OCI-LY1 (cell line): ENCODE measurements around the gene AMN.

Source experiments
- H2AFZ ChIP-seq: fragments of 200-600 bp; sonication (generic), shearing (Covaris generic); 2 replicates; pipeline ENCODE4 v1.6.0; 2014; ENCODE audit warnings: antibody characterized with exemption, mild to moderate bottlenecking, low read length
- H3F3A ChIP-seq: fragments of 200-600 bp; sonication (generic), shearing (Covaris generic); 2 replicates; pipeline ENCODE4 v1.6.0; 2014; ENCODE audit warnings: mild to moderate bottlenecking, antibody characterized with exemption, low read length, moderate library complexity; ENCODE audit not compliant: insufficient read depth
- H3K27ac ChIP-seq: fragments of 200-600 bp; sonication (generic); 2 replicates; pipeline ENCODE4 v1.5.1; 2014; ENCODE audit warnings: low read length, mixed run types, mild to moderate bottlenecking, low read depth; ENCODE audit not compliant: poor library complexity, severe bottlenecking
- H3K27me3 ChIP-seq: fragments of 200-600 bp; sonication (generic); 2 replicates; pipeline ENCODE4 v1.6.0; 2014; ENCODE audit warnings: antibody characterized with exemption, mild to moderate bottlenecking, low read length, moderate library complexity; ENCODE audit not compliant: insufficient read depth
- H3K36me3 ChIP-seq: fragments of 200-600 bp; sonication (generic); 2 replicates; pipeline ENCODE4 v1.6.1; 2014; ENCODE audit warnings: mild to moderate bottlenecking, antibody characterized with exemption, low read length, moderate library complexity, mixed read lengths; ENCODE audit not compliant: insufficient read depth
- H3K4me1 ChIP-seq: fragments of 200-600 bp; sonication (generic); 2 replicates; pipeline ENCODE4 v1.5.1; 2014; ENCODE audit warnings: mild to moderate bottlenecking, low read length, moderate library complexity; ENCODE audit not compliant: insufficient read depth, severe bottlenecking
- H3K4me2 ChIP-seq: fragments of 200-600 bp; sonication (generic), shearing (Covaris generic); 2 replicates; pipeline ENCODE4 v1.6.1; 2014; ENCODE audit warnings: low read length
- H3K4me3 ChIP-seq: fragments of 200-600 bp; sonication (generic); 2 replicates; pipeline ENCODE4 v1.5.1; 2014; ENCODE audit warnings: low read length, low read depth, mild to moderate bottlenecking, mixed read lengths; ENCODE audit not compliant: poor library complexity, severe bottlenecking
- H3K79me2 ChIP-seq: fragments of 200-600 bp; shearing (Covaris generic); 2 replicates; pipeline ENCODE4 v1.6.1; 2016; ENCODE audit warnings: mixed run types, low read length, mixed read lengths; ENCODE audit not compliant: insufficient read depth
- H3K9ac ChIP-seq: fragments of 200-600 bp; sonication (generic), shearing (Covaris generic); 2 replicates; pipeline ENCODE4 v1.6.1; 2014; ENCODE audit warnings: mild to moderate bottlenecking, low read length, mixed read lengths
- H3K9me2 ChIP-seq: fragments of 200-600 bp; sonication (generic), shearing (Covaris generic); 2 replicates; pipeline ENCODE4 v1.6.1; 2014; ENCODE audit warnings: low read depth, mild to moderate bottlenecking, low read length, mixed read lengths
- H3K9me3 ChIP-seq: fragments of 200-600 bp; shearing (Covaris generic); 2 replicates; pipeline ENCODE4 v1.6.1; 2014; ENCODE audit warnings: low read length, mixed read lengths
- H4K20me1 ChIP-seq: fragments of 200-600 bp; sonication (generic), shearing (Covaris generic); 2 replicates; pipeline ENCODE4 v1.6.0; 2016; ENCODE audit warnings: mild to moderate bottlenecking, low read length; ENCODE audit not compliant: insufficient read depth
- EZH2 ChIP-seq: fragments of 200-600 bp; sonication (generic), shearing (Covaris generic); IDR thresholded peaks from 2 replicates; pipeline ENCODE4 v1.8.0; 2017; ENCODE audit warnings: borderline replicate concordance, mixed run types, mild to moderate bottlenecking, antibody characterized with exemption, low read length, moderate library complexity, mixed read lengths
- TF ChIP-seq, protein P1 (sequence below): fragments of 200-600 bp; sonication (generic), shearing (Covaris generic); IDR thresholded peaks from 2 replicates; pipeline ENCODE4 v1.5.1; 2017; ENCODE audit warnings: mild to moderate bottlenecking, antibody characterized with exemption, low read length, moderate library complexity, mixed read lengths

AMN gene

DNA sequence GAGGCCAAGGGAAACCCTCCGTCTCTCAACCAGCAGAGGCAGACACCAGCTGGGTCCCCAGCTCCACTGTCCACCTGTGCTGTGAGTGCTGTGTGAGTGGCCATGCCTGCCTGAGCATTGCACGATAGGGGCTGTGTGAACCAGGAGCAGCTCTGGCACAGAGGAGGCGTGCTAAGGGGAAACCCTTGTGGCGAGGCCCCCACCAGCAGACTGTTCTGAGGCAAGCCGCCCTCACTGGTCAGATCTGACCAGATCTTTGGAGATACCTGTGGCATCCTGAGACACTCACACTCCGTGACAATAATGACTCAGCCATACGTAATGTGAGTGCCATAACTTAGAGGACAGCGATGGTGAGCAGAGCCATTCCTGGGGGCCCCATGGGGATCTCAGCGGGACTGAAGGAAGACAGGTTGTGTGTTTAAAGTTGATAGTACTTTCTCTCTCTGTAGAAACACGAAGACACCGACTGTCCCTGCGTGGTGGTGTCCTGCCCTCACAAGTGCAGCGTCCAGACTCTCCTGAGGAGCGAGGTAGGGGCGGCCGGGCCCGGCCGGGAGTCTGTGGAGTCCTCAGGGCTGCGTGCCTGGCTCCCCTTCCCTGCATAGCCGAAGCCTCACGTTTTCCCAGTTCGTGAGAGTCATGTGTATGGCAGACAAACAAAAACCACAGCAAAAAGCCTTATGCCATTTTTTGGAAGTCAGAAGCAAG is 36.6 kb upstream of the AMN start:
- H3F3A ChIP-seq = no peaks in the 10 kb centered on the region
- H3K4me1 ChIP-seq = no peaks in the 10 kb centered on the region
- TF ChIP-seq, protein P1, sequence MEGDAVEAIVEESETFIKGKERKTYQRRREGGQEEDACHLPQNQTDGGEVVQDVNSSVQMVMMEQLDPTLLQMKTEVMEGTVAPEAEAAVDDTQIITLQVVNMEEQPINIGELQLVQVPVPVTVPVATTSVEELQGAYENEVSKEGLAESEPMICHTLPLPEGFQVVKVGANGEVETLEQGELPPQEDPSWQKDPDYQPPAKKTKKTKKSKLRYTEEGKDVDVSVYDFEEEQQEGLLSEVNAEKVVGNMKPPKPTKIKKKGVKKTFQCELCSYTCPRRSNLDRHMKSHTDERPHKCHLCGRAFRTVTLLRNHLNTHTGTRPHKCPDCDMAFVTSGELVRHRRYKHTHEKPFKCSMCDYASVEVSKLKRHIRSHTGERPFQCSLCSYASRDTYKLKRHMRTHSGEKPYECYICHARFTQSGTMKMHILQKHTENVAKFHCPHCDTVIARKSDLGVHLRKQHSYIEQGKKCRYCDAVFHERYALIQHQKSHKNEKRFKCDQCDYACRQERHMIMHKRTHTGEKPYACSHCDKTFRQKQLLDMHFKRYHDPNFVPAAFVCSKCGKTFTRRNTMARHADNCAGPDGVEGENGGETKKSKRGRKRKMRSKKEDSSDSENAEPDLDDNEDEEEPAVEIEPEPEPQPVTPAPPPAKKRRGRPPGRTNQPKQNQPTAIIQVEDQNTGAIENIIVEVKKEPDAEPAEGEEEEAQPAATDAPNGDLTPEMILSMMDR = no peak
- no peak for TF ChIP-seq EZH2
- no peak overlapping the region for H3K27ac ChIP-seq
- H3K4me2 ChIP-seq = no peak overlapping the region
- no peaks in the 10 kb centered on the region for H3K9me2 ChIP-seq
- H3K27me3 ChIP-seq = no peaks in the 10 kb centered on the region
- no peaks in the 10 kb centered on the region for H3K9me3 ChIP-seq
- H3K9ac ChIP-seq = no peak overlapping the region
- no peaks in the 10 kb centered on the region for H4K20me1 ChIP-seq
- H3K79me2 ChIP-seq = no peaks in the 10 kb centered on the region
- no peaks in the 10 kb centered on the region for H3K36me3 ChIP-seq
- H2AFZ ChIP-seq = no peak overlapping the region
- H3K4me3 ChIP-seq = no peak overlapping the region

DNA sequence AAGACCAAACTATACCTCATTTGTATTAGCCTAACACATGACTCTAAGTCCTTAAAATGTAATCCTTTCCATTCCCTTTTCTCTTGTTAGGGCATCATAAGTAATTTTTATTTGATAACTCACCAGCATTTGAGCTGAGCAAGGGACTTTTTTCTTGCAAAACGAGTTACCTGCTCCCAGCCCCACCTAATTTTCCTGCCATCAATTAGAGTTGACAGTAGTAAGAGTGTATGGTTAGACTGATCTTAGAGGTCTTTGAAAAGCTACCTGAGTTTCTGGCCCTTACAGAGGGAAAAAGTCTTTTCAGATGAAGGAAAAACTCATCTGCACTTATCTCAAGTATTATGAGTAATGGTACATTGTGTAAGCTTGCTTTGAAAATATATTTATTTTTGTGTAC is 33.7 kb upstream of the AMN start:
- no peak overlapping the region for H3K4me2 ChIP-seq
- H3K79me2 ChIP-seq = no peaks in the 10 kb centered on the region
- no peaks in the 10 kb centered on the region for H3K9me2 ChIP-seq
- H2AFZ ChIP-seq = no peak overlapping the region
- H4K20me1 ChIP-seq = no peaks in the 10 kb centered on the region
- TF ChIP-seq, protein P1 = no peak
- TF ChIP-seq EZH2 = no peak
- no peaks in the 10 kb centered on the region for H3K4me1 ChIP-seq
- H3K27me3 ChIP-seq = no peaks in the 10 kb centered on the region
- H3K36me3 ChIP-seq = peaks cover 4% of the 10 kb centered on the region; the same call in 1 of the 2 replicates
- no peak overlapping the region for H3K4me3 ChIP-seq
- H3K9ac ChIP-seq = no peak overlapping the region
- H3K27ac ChIP-seq = no peak overlapping the region
- H3F3A ChIP-seq = no peaks in the 10 kb centered on the region
- H3K9me3 ChIP-seq = no peaks in the 10 kb centered on the region

DNA sequence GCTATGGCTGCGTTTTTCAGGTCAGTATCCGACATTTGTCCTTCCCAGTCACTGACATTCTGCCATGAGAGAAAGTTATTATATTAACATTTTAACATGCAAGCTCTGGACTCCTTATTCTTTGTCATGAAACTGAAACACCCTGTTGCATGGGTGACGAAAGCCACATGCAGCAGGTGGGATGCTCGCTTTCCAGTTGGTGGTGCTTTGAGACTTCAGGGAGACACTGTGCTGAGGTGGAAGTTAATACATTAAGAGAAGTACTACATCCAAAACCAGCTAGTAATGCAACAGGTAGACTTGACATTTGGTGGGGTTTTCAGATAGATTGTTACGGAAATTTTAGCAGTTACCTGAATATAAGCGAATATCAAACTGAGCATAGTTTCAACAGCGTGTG is 32.8 kb upstream of the AMN start:
- Histone ChIP-seq H3K9me3 (no peaks in the 10 kb centered on the region), H3K4me1 (no peaks in the 10 kb centered on the region), H3K27me3 (no peaks in the 10 kb centered on the region), H3K36me3 (peaks cover 5% of the 10 kb centered on the region), H3K27ac (no peak overlapping the region), H2AFZ (no peak overlapping the region), H3K9me2 (no peaks in the 10 kb centered on the region), H3K4me2 (no peak overlapping the region), H3K4me3 (no peak overlapping the region), H3K9ac (no peak overlapping the region), H3K79me2 (no peaks in the 10 kb centered on the region), H3F3A (no peaks in the 10 kb centered on the region), H4K20me1 (no peaks in the 10 kb centered on the region)
- TF ChIP-seq, protein P1 = no peak
- TF ChIP-seq EZH2 = no peak
